WERI-Rb-1 (cell line): Measurements from ENCODE around the gene MBTPS1.

ENCODE experiments used
- DNase-seq: peaks from one replicate; pipeline ENCODE4 v3.0.0-alpha.2; 2020
- H3K27ac ChIP-seq: fragments of 250-450 bp; sonication (Bioruptor Pico); 2 replicates; pipeline ENCODE4 v1.5.1; 2020; ENCODE audit warnings: mild to moderate bottlenecking, moderate library complexity
- H3K27me3 ChIP-seq: fragments of 250-450 bp; sonication (Bioruptor Pico); 2 replicates; pipeline ENCODE4 v1.5.1; 2021; ENCODE audit warnings: mild to moderate bottlenecking, low read depth, moderate library complexity; ENCODE audit not compliant: insufficient read depth, severe bottlenecking
- H3K36me3 ChIP-seq: fragments of 250-450 bp; sonication (Bioruptor Pico); 2 replicates; pipeline ENCODE4 v1.5.1; 2020; ENCODE audit warnings: mild to moderate bottlenecking, moderate library complexity
- H3K4me3 ChIP-seq: 2 replicates; pipeline ENCODE4 v1.5.1; 2011; ENCODE audit warnings: low read depth, mild to moderate bottlenecking, control low read depth, low read length
- H3K9me3 ChIP-seq: fragments of 250-450 bp; sonication (Bioruptor Pico); 2 replicates; pipeline ENCODE4 v1.5.1; 2021; ENCODE audit warnings: mild to moderate bottlenecking, moderate library complexity; ENCODE audit not compliant: severe bottlenecking
- TF ChIP-seq, protein P1 (sequence below): IDR thresholded peaks from 2 replicates; pipeline ENCODE4 v1.5.1; 2011; ENCODE audit warnings: low read depth, mild to moderate bottlenecking, control low read depth, inconsistent platforms, low read length

The MBTPS1 gene

DNA sequence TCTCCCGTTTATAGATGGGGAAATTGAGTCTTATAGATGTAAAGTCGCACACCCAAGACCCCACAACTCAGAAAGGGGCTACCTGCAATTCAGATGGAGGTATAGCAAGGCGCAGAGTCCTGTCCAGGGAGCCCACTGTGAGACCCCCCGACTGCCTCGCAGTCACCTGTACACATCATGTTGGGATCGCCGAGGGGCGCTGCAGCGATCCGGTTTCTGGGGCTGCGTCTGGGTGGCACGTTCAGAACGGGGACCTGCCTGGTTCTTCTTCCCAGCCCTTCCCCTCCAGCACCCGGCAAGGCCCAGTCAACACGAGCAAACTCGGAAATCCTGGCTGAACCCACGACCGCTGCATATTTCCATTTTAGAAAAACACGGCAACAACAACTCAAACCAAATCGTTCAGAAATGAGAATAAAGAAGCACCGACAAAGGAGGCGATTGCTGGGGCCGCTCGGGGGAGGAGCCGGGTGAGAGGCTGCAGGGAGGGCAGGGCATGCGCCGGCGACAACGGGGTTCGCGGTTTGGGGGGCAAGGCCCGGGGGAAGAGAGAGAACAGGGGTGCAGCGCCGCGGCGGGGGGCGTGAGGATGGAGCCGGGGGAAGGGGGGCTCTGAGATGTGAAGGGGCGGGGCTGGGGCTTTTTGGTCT lies 27.6 kb upstream of the MBTPS1 start:
- DNase-seq, result peak; percentile 14
- Histone ChIP-seq H3K9me3 (no peaks in the 10 kb centered on the region), H3K36me3 (no peaks in the 10 kb centered on the region), H3K4me3 (peak overlapping the region; percentile 52), H3K27ac (peak overlapping the region; percentile 69), H3K27me3 (no peaks in the 10 kb centered on the region)
- TF ChIP-seq, protein P1, sequence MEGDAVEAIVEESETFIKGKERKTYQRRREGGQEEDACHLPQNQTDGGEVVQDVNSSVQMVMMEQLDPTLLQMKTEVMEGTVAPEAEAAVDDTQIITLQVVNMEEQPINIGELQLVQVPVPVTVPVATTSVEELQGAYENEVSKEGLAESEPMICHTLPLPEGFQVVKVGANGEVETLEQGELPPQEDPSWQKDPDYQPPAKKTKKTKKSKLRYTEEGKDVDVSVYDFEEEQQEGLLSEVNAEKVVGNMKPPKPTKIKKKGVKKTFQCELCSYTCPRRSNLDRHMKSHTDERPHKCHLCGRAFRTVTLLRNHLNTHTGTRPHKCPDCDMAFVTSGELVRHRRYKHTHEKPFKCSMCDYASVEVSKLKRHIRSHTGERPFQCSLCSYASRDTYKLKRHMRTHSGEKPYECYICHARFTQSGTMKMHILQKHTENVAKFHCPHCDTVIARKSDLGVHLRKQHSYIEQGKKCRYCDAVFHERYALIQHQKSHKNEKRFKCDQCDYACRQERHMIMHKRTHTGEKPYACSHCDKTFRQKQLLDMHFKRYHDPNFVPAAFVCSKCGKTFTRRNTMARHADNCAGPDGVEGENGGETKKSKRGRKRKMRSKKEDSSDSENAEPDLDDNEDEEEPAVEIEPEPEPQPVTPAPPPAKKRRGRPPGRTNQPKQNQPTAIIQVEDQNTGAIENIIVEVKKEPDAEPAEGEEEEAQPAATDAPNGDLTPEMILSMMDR, result 0 out of 2 replicates have a peak, but pooled peaks have one; percentile 16

DNA sequence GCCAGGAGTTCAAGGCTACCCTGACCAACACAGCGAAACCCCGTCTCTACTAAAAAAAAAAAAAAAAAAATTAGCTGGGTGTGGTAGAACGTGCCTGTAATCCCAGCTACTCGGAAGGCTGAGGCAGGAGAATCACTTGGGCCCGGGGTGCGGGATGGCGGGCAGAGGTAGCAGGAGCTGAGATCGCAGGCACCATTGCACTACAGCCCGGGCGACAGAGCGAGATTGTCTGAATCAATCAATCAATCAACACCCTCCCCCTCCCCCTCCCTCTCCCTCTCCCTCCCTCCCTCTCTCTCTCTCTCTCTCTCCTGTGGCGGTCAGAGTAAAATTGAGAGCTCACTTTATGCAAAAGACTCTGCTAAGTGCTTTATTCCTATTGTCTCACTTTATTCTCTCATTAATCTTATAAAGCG lies 27.1 kb upstream of the MBTPS1 start:
- Histone ChIP-seq H3K4me3 (peak overlapping the region; percentile 52), H3K27me3 (no peaks in the 10 kb centered on the region), H3K9me3 (no peaks in the 10 kb centered on the region), H3K27ac (no peak overlapping the region), H3K36me3 (no peaks in the 10 kb centered on the region)
- DNase-seq, result peak; percentile 12
- TF ChIP-seq, protein P1, result no peak

DNA sequence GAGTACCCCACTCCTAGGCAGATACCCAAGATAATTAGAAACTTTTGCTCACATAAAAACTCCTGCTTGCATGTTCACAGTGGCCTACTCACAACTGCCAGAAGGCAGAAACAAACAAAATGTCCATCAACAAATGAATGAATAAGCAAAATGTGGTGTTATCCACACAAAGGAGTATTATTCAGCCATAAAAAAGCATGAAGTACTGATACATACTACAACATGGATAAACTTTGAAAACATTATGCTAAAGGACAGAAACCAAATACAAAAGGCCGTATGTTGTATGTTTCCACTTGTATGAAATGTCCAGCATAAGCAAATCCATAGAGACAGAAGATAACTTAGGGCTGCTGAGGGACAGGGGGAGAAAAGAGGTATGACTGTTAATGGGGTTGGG lies 26.3 kb upstream of the MBTPS1 start:
- H3K36me3 ChIP-seq, result no peaks in the 10 kb centered on the region
- H3K9me3 ChIP-seq, result no peaks in the 10 kb centered on the region
- no peaks in the 10 kb centered on the region for H3K27me3 ChIP-seq
- TF ChIP-seq, protein P1, result no peak
- no peak overlapping the region for H3K27ac ChIP-seq
- H3K4me3 ChIP-seq, result no peak overlapping the region
- DNase-seq, result no peak

DNA sequence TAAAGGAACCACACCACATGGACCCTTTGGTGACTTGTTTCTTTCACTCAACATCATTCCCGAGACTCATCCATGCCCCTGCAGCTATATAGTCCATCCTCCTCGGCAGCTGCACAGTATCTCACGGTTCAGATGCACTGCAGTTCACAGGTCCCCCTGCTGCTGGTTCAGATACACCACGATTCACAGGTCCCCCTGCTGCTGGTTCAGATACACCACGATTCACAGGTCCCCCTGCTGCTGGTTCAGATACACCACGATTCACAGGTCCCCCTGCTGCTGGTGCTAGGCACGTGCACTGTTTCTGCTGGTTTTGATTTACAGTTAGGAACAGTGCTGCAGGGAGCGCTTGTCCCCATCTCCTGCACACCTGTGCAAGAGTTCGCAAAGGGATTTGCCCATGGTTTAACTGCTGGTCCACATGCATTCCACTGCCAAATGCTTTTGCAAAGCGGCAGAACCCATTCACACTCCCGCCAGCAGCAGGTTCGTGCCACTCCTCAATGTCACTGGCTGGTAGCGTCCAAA lies 24.5 kb upstream of the MBTPS1 start:
- TF ChIP-seq, protein P1, result peak; percentile 38
- Histone ChIP-seq H3K36me3 (no peaks in the 10 kb centered on the region), H3K27ac (no peak overlapping the region), H3K4me3 (no peak overlapping the region), H3K27me3 (no peaks in the 10 kb centered on the region), H3K9me3 (no peaks in the 10 kb centered on the region)
- peak; percentile 39 for DNase-seq

DNA sequence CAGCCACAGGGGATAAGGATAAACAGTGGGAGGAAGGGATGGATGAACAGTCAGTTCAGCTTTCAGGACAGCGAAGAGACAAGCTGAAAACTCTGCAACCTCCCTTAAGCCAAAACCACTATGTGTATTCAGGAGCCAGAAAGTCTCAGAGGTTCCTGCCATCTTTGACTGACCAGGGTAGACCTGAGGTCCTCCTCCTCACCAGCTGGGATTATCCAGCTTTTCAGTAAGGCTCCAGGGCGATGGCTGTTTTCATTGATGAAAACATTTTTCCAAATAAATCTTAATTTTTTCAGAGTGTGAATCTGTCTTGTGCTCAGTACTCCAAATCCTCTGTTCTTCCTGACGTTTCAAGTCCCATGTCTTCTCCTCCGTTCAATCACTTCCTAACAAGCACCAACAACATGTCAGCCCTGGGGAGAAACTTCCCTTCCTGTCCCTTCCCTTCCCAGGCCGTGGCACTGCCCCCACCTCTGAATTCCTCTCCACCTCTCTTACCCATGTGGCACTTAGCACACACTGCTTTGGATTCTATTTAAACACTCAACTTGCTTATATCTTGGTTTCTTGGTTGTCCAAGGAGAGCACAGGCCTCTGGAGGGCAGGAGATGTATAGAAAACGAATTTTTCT lies 23.0 kb upstream of the MBTPS1 start:
- TF ChIP-seq, protein P1, result no peak
- Histone ChIP-seq H3K27me3 (no peaks in the 10 kb centered on the region), H3K9me3 (no peaks in the 10 kb centered on the region), H3K36me3 (no peaks in the 10 kb centered on the region), H3K27ac (peak overlapping the region; percentile 78), H3K4me3 (no peak overlapping the region)
- DNase-seq, result no peak
